ENCODE data around the gene ABCC1.
"Not testable (repeated sequence)": the region's sequence is repeated elsewhere in the genome, so short reads cannot be mapped to it uniquely, and the experiment has no call there.

Gene ABCC1

GRCh38 chr16:16143931-16144330, 194.5 kb downstream of the ABCC1 start:
- no peak overlapping the region for H3K4me3 ChIP-seq (ENCODE audit: low read depth, low read length)
- CTCF ChIA-PET, result interaction anchor here (1.3 kb wide), 1 partner anchor 13 kb away, joined by 4 read pairs; no protein-coding TSS in a partner anchor
- no peak for TF ChIP-seq CTCF (IDR thresholded peaks at IDR 0.05; ENCODE audit: insufficient read depth, low read length, missing control alignments)
- no peak for DNase-seq (ENCODE audit: low read depth, low spot score)
- POLR2A ChIA-PET, result no interaction called here

- no peak for DNase-seq (ENCODE audit: low read depth, low spot score)
- TF ChIP-seq CTCF (IDR thresholded peaks at IDR 0.05; ENCODE audit: insufficient read depth, low read length, missing control alignments), result no peak
- ChIA-PET POLR2A (no interaction called here), CTCF (no interaction called here)
- no peak overlapping the region for H3K4me3 ChIP-seq (ENCODE audit: low read depth, low read length)
These were observed 195.0 kb downstream of the ABCC1 start for GRCh38 chr16:16144416-16144815.

DNA sequence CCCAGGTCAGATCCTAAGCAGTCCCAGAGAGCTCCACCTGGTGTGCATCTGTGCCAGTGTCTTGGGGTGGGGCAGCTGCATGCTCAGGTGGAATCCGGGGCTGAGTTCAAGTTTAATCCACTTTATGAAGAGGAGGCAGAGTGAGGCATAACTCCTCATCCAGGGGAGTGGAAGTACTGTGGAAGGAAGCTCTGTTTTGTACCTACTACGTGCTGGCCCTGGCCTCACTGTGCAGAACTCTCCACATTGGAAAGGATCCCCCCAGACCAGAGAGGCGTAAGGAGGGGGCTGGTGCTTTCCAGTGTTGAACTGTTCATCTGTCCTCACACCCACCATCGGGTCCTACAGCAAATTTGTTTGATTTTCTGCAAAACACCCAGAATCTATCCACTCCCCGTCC, 195.9 kb downstream of the ABCC1 start:
- no peak for TF ChIP-seq CTCF (IDR thresholded peaks at IDR 0.05; ENCODE audit: insufficient read depth, low read length, missing control alignments)
- ChIA-PET CTCF (interaction anchor here (0.9 kb wide), 1 partner anchor 42 kb away, joined by 3 read pairs; no protein-coding TSS in a partner anchor), POLR2A (no interaction called here)
- DNase-seq (ENCODE audit: low read depth, low spot score), result no peak
- no peak overlapping the region for H3K4me3 ChIP-seq (ENCODE audit: low read depth, low read length)

GRCh38 chr16:16146380-16147315, 197.2 kb downstream of the ABCC1 start:
- CTCF ChIA-PET, result no interaction called here
- no peak for TF ChIP-seq CTCF (IDR thresholded peaks at IDR 0.05; ENCODE audit: insufficient read depth, low read length, missing control alignments)
- H3K4me3 ChIP-seq (ENCODE audit: low read depth, low read length), result no peak overlapping the region
- no peak for DNase-seq (ENCODE audit: low read depth, low spot score)
- POLR2A ChIA-PET, result no interaction called here

GRCh38 chr16:16147316-16147999, 198.0 kb downstream of the ABCC1 start:
- ChIA-PET POLR2A (interaction anchor here (0.6 kb wide), 1 partner anchor 389 kb away, joined by 4 read pairs; no protein-coding TSS in a partner anchor), CTCF (interaction anchor here (1.0 kb wide), 1 partner anchor 8 kb away, joined by 3 read pairs; no protein-coding TSS in a partner anchor)
- DNase-seq (ENCODE audit: low read depth, low spot score), result no peak
- no peak overlapping the region for H3K4me3 ChIP-seq (ENCODE audit: low read depth, low read length)
- no peak for TF ChIP-seq CTCF (IDR thresholded peaks at IDR 0.05; ENCODE audit: insufficient read depth, low read length, missing control alignments)

- ChIA-PET POLR2A (interaction anchor here (0.6 kb wide), 2 partner anchors 12 to 390 kb away, joined by 3 to 4 read pairs; no protein-coding TSS in a partner anchor), CTCF (interaction anchor here (1.0 kb wide), 1 partner anchor 8 kb away, joined by 3 read pairs; no protein-coding TSS in a partner anchor)
- DNase-seq (ENCODE audit: low read depth, low spot score); H3K4me3 ChIP-seq (ENCODE audit: low read depth, low read length): not testable (repeated sequence)
These were observed 198.7 kb downstream of the ABCC1 start for GRCh38 chr16:16148000-16148599.
